Karpas-422 (cell line): Measurements from ENCODE around the gene CUL7. TPM values are rescaled to one million over a fixed set of nuclear protein-coding genes. Genes with fewer than 3 reads are reported as not detected.
A peak's percentile ranks its signal among the peaks of the same experiment; 100 is the strongest.

ENCODE experiments used
- DNase-seq: peaks from one replicate; pipeline ENCODE4 v3.0.0-alpha.2; 2015
- H2AFZ ChIP-seq: fragments of 200-600 bp; sonication (generic); 2 replicates; pipeline ENCODE4 v1.6.1; 2014; ENCODE audit warnings: antibody characterized with exemption, low read length, mixed read lengths
- H3K27ac ChIP-seq: fragments of 200-600 bp; sonication (generic); 2 replicates; pipeline ENCODE4 v1.5.1; 2014; ENCODE audit warnings: mild to moderate bottlenecking, low read length, moderate library complexity
- H3K27me3 ChIP-seq: fragments of 200-600 bp; sonication (generic); 2 replicates; pipeline ENCODE4 v1.6.1; 2014; ENCODE audit warnings: low read length, mixed read lengths
- H3K36me3 ChIP-seq: fragments of 200-600 bp; sonication (generic); 2 replicates; pipeline ENCODE4 v1.6.1; 2014; ENCODE audit warnings: low read length, mixed read lengths; ENCODE audit not compliant: insufficient read depth
- H3K4me1 ChIP-seq: fragments of 200-600 bp; sonication (generic); 2 replicates; pipeline ENCODE4 v1.6.1; 2014; ENCODE audit warnings: mild to moderate bottlenecking, low read length, mixed read lengths
- H3K4me2 ChIP-seq: fragments of 200-600 bp; sonication (generic); 2 replicates; pipeline ENCODE4 v1.6.1; 2014; ENCODE audit warnings: low read length, low read depth, mild to moderate bottlenecking; ENCODE audit not compliant: poor library complexity, severe bottlenecking
- H3K4me3 ChIP-seq: fragments of 200-600 bp; sonication (generic); 2 replicates; pipeline ENCODE4 v1.5.1; 2014; ENCODE audit warnings: mild to moderate bottlenecking, antibody characterized with exemption, low read length, mixed read lengths
- H3K79me2 ChIP-seq: fragments of 200-600 bp; sonication (generic); 2 replicates; pipeline ENCODE4 v1.6.1; 2014; ENCODE audit warnings: mild to moderate bottlenecking, low read length, mixed read lengths
- H3K9ac ChIP-seq: fragments of 200-600 bp; sonication (generic); 2 replicates; pipeline ENCODE4 v1.6.0; 2014; ENCODE audit warnings: low read length
- H3K9me2 ChIP-seq: fragments of 200-600 bp; sonication (generic), shearing (Covaris generic); replicated peaks from 2 replicates; pipeline ENCODE4 v1.6.0; 2014; ENCODE audit warnings: mild to moderate bottlenecking, low read length, moderate library complexity; ENCODE audit not compliant: insufficient read depth
- H3K9me3 ChIP-seq: fragments of 300-700, 200-600 bp; sonication (generic); 2 replicates; pipeline ENCODE4 v1.6.1; 2014; ENCODE audit warnings: low read length, mixed read lengths
- H4K20me1 ChIP-seq: fragments of 200-600 bp; sonication (generic); 2 replicates; pipeline ENCODE4 v1.6.1; 2014; ENCODE audit warnings: mild to moderate bottlenecking, antibody characterized with exemption, low read length, low read depth; ENCODE audit not compliant: insufficient read depth
- total RNA-seq: library from RNA; depleted of rRNA; stranded (reverse); fragments of >200 nt; shearing (Covaris generic); gene quantifications from 2 replicates; pipeline ENCODE4 v1.2.3, GENCODE V29; 2014; ENCODE audit warnings: low replicate concordance

The CUL7 gene
- total RNA-seq, 1 experiment from 2014 or later: 20.2 TPM

- Histone ChIP-seq H3K4me2 (peak overlapping the region; percentile 96), H3K9me2 (no peaks in the 10 kb centered on the region), H3K9ac (peak overlapping the region; percentile 93), H2AFZ (no peak overlapping the region), H3K79me2 (peaks cover 56% of the 10 kb centered on the region), H3K4me3 (peak overlapping the region; percentile 96), H3K9me3 (no peaks in the 10 kb centered on the region), H3K4me1 (peaks cover 27% of the 10 kb centered on the region), H3K36me3 (0 out of 2 replicates have a peak, but pooled peaks cover 18% of the 10 kb centered on the region), H4K20me1 (no peaks in the 10 kb centered on the region), H3K27me3 (no peaks in the 10 kb centered on the region), H3K27ac (peak overlapping the region; percentile 39; the same call in 1 of the 2 replicates)
- no peak for DNase-seq
Measured at GRCh38 chr6:43013097-43013842, 40.4 kb downstream of the CUL7 start.

GRCh38 chr6:43012364-43012763, 41.3 kb downstream of the CUL7 start:
- Histone ChIP-seq H3K4me2 (peak overlapping the region; percentile 96), H3K27me3 (no peaks in the 10 kb centered on the region), H3K9me2 (no peaks in the 10 kb centered on the region), H3K4me3 (peak overlapping the region; percentile 96), H3K36me3 (0 out of 2 replicates have a peak, but pooled peaks cover 20% of the 10 kb centered on the region), H3K9ac (peak overlapping the region; percentile 93), H3K27ac (0 out of 2 replicates have a peak overlapping the region, but pooled peaks have one; percentile 39), H4K20me1 (no peaks in the 10 kb centered on the region), H3K9me3 (no peaks in the 10 kb centered on the region), H3K79me2 (peaks cover 56% of the 10 kb centered on the region), H2AFZ (no peak overlapping the region), H3K4me1 (peaks cover 28% of the 10 kb centered on the region)
- DNase-seq: peak; percentile 34

- H3K36me3 ChIP-seq: 0 out of 2 replicates have a peak, but pooled peaks cover 20% of the 10 kb centered on the region
- H3K79me2 ChIP-seq: peaks cover 47% of the 10 kb centered on the region
- H3K4me3 ChIP-seq: no peak overlapping the region
- no peak overlapping the region for H2AFZ ChIP-seq
- no peak for DNase-seq
- H4K20me1 ChIP-seq: no peaks in the 10 kb centered on the region
- peak overlapping the region; percentile 96 for H3K4me2 ChIP-seq
- no peak overlapping the region for H3K27ac ChIP-seq
- H3K9me2 ChIP-seq: no peaks in the 10 kb centered on the region
- peak overlapping the region; percentile 93; the same call in 1 of the 2 replicates for H3K9ac ChIP-seq
- no peaks in the 10 kb centered on the region for H3K27me3 ChIP-seq
- H3K9me3 ChIP-seq: no peaks in the 10 kb centered on the region
- peaks cover 28% of the 10 kb centered on the region for H3K4me1 ChIP-seq
Measured at GRCh38 chr6:43011207-43011606, 42.4 kb downstream of the CUL7 start.

- peak; percentile 82 for DNase-seq
- H3K4me2 ChIP-seq: no peak overlapping the region
- peak overlapping the region; percentile 2; the same call in 1 of the 2 replicates for H3K9ac ChIP-seq
- H2AFZ ChIP-seq: no peak overlapping the region
- peaks cover 20% of the 10 kb centered on the region for H3K4me1 ChIP-seq
- peaks cover 27% of the 10 kb centered on the region for H3K79me2 ChIP-seq
- H3K9me3 ChIP-seq: no peaks in the 10 kb centered on the region
- 0 out of 2 replicates have a peak, but pooled peaks cover 20% of the 10 kb centered on the region for H3K36me3 ChIP-seq
- H4K20me1 ChIP-seq: no peaks in the 10 kb centered on the region
- H3K9me2 ChIP-seq: no peaks in the 10 kb centered on the region
- no peaks in the 10 kb centered on the region for H3K27me3 ChIP-seq
- H3K4me3 ChIP-seq: no peak overlapping the region
- no peak overlapping the region for H3K27ac ChIP-seq
Measured at GRCh38 chr6:43009124-43009523, 44.5 kb downstream of the CUL7 start.

GRCh38 chr6:43007126-43007525, 46.5 kb downstream of the CUL7 start:
- Histone ChIP-seq H3K27ac (no peak overlapping the region), H3K9ac (no peak overlapping the region), H3K9me2 (no peaks in the 10 kb centered on the region), H4K20me1 (no peaks in the 10 kb centered on the region), H3K9me3 (no peaks in the 10 kb centered on the region), H2AFZ (no peak overlapping the region), H3K4me3 (no peak overlapping the region), H3K4me1 (peaks cover 10% of the 10 kb centered on the region), H3K4me2 (no peak overlapping the region), H3K36me3 (0 out of 2 replicates have a peak, but pooled peaks cover 14% of the 10 kb centered on the region), H3K79me2 (peaks cover 15% of the 10 kb centered on the region), H3K27me3 (no peaks in the 10 kb centered on the region)
- DNase-seq: peak; percentile 32

- H3K36me3 ChIP-seq: 0 out of 2 replicates have a peak, but pooled peaks cover 8% of the 10 kb centered on the region
- H3K9ac ChIP-seq: no peak overlapping the region
- peaks cover 8% of the 10 kb centered on the region; the same call in 1 of the 2 replicates for H3K79me2 ChIP-seq
- H2AFZ ChIP-seq: no peak overlapping the region
- no peak for DNase-seq
- H3K4me2 ChIP-seq: no peak overlapping the region
- no peaks in the 10 kb centered on the region for H3K9me2 ChIP-seq
- H3K9me3 ChIP-seq: no peaks in the 10 kb centered on the region
- no peak overlapping the region for H3K4me3 ChIP-seq
- H3K27me3 ChIP-seq: no peaks in the 10 kb centered on the region
- H3K27ac ChIP-seq: no peak overlapping the region
- H3K4me1 ChIP-seq: peaks cover 3% of the 10 kb centered on the region; the same call in 1 of the 2 replicates
- H4K20me1 ChIP-seq: no peaks in the 10 kb centered on the region
Measured at GRCh38 chr6:43006251-43006650, 47.4 kb downstream of the CUL7 start.

GRCh38 chr6:43005844-43006243, 47.8 kb downstream of the CUL7 start:
- peaks cover 3% of the 10 kb centered on the region; the same call in 1 of the 2 replicates for H3K4me1 ChIP-seq
- H4K20me1 ChIP-seq: no peaks in the 10 kb centered on the region
- H3K9me3 ChIP-seq: no peaks in the 10 kb centered on the region
- H3K9ac ChIP-seq: no peak overlapping the region
- peaks cover 8% of the 10 kb centered on the region; the same call in 1 of the 2 replicates for H3K79me2 ChIP-seq
- H3K4me3 ChIP-seq: no peak overlapping the region
- H2AFZ ChIP-seq: no peak overlapping the region
- DNase-seq: peak; percentile 38
- H3K27me3 ChIP-seq: no peaks in the 10 kb centered on the region
- no peaks in the 10 kb centered on the region for H3K9me2 ChIP-seq
- no peak overlapping the region for H3K27ac ChIP-seq
- no peak overlapping the region for H3K4me2 ChIP-seq
- 0 out of 2 replicates have a peak, but pooled peaks cover 7% of the 10 kb centered on the region for H3K36me3 ChIP-seq

- peaks cover 11% of the 10 kb centered on the region for H3K79me2 ChIP-seq
- no peaks in the 10 kb centered on the region for H3K9me3 ChIP-seq
- H3K9ac ChIP-seq: no peak overlapping the region
- H3K4me3 ChIP-seq: no peak overlapping the region
- no peaks in the 10 kb centered on the region for H4K20me1 ChIP-seq
- H2AFZ ChIP-seq: no peak overlapping the region
- no peaks in the 10 kb centered on the region for H3K4me1 ChIP-seq
- no peak overlapping the region for H3K4me2 ChIP-seq
- no peak for DNase-seq
- no peaks in the 10 kb centered on the region for H3K27me3 ChIP-seq
- no peak overlapping the region for H3K27ac ChIP-seq
- no peaks in the 10 kb centered on the region for H3K36me3 ChIP-seq
- H3K9me2 ChIP-seq: no peaks in the 10 kb centered on the region
Measured at GRCh38 chr6:43001843-43002242, 51.8 kb downstream of the CUL7 start.
